ENCODE data around the gene CADM1.

The CADM1 gene

GRCh38 chr11:115463606-115464005 is 40.6 kb downstream of the CADM1 start:
- no peak overlapping the region for H3K4me3 ChIP-seq (ENCODE audit: low read depth, low read length)
- TF ChIP-seq, protein P1, sequence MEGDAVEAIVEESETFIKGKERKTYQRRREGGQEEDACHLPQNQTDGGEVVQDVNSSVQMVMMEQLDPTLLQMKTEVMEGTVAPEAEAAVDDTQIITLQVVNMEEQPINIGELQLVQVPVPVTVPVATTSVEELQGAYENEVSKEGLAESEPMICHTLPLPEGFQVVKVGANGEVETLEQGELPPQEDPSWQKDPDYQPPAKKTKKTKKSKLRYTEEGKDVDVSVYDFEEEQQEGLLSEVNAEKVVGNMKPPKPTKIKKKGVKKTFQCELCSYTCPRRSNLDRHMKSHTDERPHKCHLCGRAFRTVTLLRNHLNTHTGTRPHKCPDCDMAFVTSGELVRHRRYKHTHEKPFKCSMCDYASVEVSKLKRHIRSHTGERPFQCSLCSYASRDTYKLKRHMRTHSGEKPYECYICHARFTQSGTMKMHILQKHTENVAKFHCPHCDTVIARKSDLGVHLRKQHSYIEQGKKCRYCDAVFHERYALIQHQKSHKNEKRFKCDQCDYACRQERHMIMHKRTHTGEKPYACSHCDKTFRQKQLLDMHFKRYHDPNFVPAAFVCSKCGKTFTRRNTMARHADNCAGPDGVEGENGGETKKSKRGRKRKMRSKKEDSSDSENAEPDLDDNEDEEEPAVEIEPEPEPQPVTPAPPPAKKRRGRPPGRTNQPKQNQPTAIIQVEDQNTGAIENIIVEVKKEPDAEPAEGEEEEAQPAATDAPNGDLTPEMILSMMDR (IDR thresholded peaks at IDR 0.05; ENCODE audit: control insufficient read depth, extremely low read depth, insufficient read depth): no peak
- DNase-seq (ENCODE audit: low read depth): no peak

- DNase-seq (ENCODE audit: low read depth): no peak
- H3K4me3 ChIP-seq (ENCODE audit: low read depth, low read length): no peak overlapping the region
- TF ChIP-seq, protein P1 (IDR thresholded peaks at IDR 0.05; ENCODE audit: control insufficient read depth, extremely low read depth, insufficient read depth): no peak
These were observed 41.5 kb downstream of the CADM1 start for GRCh38 chr11:115462757-115463156.

DNA sequence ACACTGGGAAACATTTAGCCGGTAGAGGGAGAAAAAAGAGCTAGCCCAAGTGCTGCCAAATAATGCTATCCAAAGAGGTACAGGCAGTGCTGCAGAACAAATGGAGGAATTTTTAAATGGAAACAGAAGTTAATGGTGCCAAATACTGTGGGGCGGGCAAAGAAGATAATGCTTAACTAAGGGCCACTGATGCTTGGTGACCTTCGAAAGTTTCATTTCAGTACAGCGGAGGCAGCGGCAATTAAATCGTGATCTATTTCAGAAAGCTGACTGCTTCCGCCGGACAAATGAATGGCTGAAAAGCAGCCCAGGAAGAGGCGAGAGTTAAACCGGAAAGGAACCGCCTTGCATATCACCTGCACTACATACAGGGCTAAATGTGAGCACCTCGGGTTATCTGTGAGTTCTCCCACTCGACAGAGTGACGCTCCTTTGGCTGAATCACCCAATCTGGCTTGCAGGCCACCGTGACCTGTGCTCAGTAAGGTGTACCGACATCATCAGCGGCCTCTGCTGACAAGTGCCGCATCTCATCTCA is 42.1 kb downstream of the CADM1 start:
- H3K4me3 ChIP-seq (ENCODE audit: low read depth, low read length): no peak overlapping the region
- DNase-seq (ENCODE audit: low read depth): no peak
- TF ChIP-seq, protein P1 (IDR thresholded peaks at IDR 0.05; ENCODE audit: control insufficient read depth, extremely low read depth, insufficient read depth): no peak

DNA sequence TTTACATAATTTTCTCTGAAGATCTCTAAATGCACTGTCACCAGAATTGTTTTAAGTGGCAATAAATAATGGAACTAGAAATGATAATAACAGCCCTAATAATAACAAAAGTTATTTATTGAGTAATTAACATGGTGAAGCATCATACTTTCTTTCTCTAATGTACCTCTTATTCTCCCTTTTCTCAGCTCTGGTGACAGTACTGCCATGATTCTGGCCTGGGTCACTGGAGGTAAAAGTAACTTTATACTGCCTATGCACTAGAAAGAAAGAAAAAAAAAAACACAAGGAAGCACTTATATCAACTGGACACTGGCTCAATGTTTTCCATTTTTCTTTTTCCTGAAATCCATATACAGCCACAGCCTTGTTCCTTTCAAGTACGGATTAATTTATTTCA is 43.7 kb downstream of the CADM1 start:
- no peak for DNase-seq (ENCODE audit: low read depth)
- TF ChIP-seq, protein P1 (IDR thresholded peaks at IDR 0.05; ENCODE audit: control insufficient read depth, extremely low read depth, insufficient read depth): no peak
- no peak overlapping the region for H3K4me3 ChIP-seq (ENCODE audit: low read depth, low read length)

- no peak overlapping the region for H3K4me3 ChIP-seq (ENCODE audit: low read depth, low read length)
- TF ChIP-seq, protein P1 (IDR thresholded peaks at IDR 0.05; ENCODE audit: control insufficient read depth, extremely low read depth, insufficient read depth): no peak
- no peak for DNase-seq (ENCODE audit: low read depth)
These were observed 44.7 kb downstream of the CADM1 start for GRCh38 chr11:115459563-115459962.

DNA sequence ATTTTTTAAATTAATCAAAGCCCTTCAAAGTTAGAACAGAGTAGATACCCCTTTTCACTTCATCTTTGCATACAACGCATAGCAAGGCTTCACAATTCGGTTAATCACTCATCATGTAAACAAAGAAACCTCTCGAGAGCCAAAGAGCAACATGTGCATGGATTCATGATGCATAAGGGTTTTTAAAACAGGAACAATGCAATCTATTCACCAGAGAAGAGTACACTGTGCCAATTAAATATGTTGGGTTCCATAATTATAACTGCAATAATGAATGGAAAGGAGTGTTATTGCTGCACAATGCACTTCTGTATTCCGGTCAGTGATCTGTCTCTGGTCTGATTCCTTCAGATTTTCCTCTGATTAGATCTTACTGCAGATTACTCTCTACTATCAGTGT is 45.3 kb downstream of the CADM1 start:
- DNase-seq (ENCODE audit: low read depth): no peak
- no peak overlapping the region for H3K4me3 ChIP-seq (ENCODE audit: low read depth, low read length)
- TF ChIP-seq, protein P1 (IDR thresholded peaks at IDR 0.05; ENCODE audit: control insufficient read depth, extremely low read depth, insufficient read depth): no peak

- DNase-seq (ENCODE audit: low read depth): no peak
- TF ChIP-seq, protein P1 (IDR thresholded peaks at IDR 0.05; ENCODE audit: control insufficient read depth, extremely low read depth, insufficient read depth): no peak
- no peak overlapping the region for H3K4me3 ChIP-seq (ENCODE audit: low read depth, low read length)
These were observed 48.2 kb downstream of the CADM1 start for GRCh38 chr11:115456019-115456418.

Measured in LNCaP clone FGC (cell line).